ENCODE measurements around the gene KRT2.

Gene KRT2

DNA sequence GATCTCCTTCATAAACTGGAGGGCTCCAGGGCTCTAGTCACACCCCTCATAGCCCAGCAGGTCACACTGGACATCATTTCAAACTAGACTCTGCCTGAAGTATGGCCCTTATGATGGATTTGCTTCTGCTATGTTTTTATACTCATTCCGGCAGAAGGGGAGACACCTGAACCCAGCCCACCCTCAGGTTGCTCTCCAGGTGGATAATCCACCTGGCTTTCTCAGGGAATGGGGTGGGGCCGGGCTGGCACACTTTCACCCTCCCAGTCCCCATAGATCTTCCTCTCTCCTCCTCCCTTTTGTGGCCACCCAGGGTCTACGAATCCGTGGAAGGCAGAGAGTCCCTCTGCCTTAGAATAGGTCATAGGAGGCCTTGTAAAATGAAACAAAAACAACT, 23.9 kb downstream of the KRT2 start:
- no peaks in the 10 kb centered on the region for H3K36me3 ChIP-seq (ENCODE audit: control insufficient read depth in 5 of 5, insufficient read depth in 5 of 5, low read length in 5 of 5)
- H3K4me3 ChIP-seq (ENCODE audit: low read depth in 1 of 5, low read length in 5 of 5): no peak overlapping the region
- no peak overlapping the region for H3K27ac ChIP-seq (ENCODE audit: low read depth, low read length)
- no peaks in the 10 kb centered on the region for H3K4me1 ChIP-seq (ENCODE audit: control insufficient read depth in 5 of 5, insufficient read depth in 5 of 5, low read length in 5 of 5)
- peaks cover 3 to 22% (median 14%) of the 10 kb centered on the region in 5 donors for H3K27me3 ChIP-seq (ENCODE audit: control insufficient read depth in 5 of 5, insufficient read depth in 4 of 5, low read length in 5 of 5)
- H3K9me3 ChIP-seq (ENCODE audit: control insufficient read depth in 5 of 5, low read length in 5 of 5): no peaks in the 10 kb centered on the region
- H3K9ac ChIP-seq (ENCODE audit: low read length in 5 of 5): no peak overlapping the region

DNA sequence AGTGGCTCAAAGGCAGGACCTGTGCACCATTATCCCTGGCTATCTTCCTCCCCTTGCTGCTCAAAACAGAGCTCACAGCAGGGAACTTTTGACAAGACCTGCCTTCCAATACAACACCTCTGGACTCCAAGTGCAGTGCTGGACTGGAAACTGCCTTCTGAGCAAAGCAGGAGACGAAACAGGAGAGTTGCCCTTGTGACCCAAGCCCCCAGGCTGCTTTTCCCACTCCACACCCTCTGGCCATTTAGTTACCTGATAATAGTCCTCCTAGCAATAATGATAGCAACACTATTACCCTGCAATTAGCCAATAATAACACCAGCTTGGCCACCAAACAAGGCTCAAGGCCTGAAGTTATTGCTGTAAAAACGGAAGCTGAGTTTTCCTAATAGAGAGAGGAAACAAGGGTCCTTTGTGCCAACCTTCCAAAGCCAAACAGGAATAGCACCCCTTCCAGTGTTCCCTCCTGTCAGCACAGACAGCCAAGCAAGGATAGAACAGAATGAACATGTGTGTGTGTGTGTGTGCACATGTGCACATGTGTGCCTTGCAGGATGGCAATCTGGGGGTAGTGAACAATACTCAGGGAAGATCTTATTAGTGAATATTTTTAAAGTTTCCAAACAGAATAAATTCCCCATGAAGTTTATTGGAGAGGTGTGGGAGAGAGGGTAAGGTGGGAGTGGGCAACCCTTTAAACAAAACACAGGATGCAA, 24.5 kb downstream of the KRT2 start:
- Histone ChIP-seq H3K27me3 (ENCODE audit: control insufficient read depth in 5 of 5, insufficient read depth in 4 of 5, low read length in 5 of 5) (peaks cover 2 to 22% (median 14%) of the 10 kb centered on the region in 5 donors), H3K36me3 (ENCODE audit: control insufficient read depth in 5 of 5, insufficient read depth in 5 of 5, low read length in 5 of 5) (no peaks in the 10 kb centered on the region), H3K9me3 (ENCODE audit: control insufficient read depth in 5 of 5, low read length in 5 of 5) (no peaks in the 10 kb centered on the region), H3K4me3 (ENCODE audit: low read depth in 1 of 5, low read length in 5 of 5) (no peak overlapping the region), H3K27ac (ENCODE audit: low read depth, low read length) (no peak overlapping the region), H3K9ac (ENCODE audit: low read length in 5 of 5) (no peak overlapping the region), H3K4me1 (ENCODE audit: control insufficient read depth in 5 of 5, insufficient read depth in 5 of 5, low read length in 5 of 5) (no peaks in the 10 kb centered on the region)

DNA sequence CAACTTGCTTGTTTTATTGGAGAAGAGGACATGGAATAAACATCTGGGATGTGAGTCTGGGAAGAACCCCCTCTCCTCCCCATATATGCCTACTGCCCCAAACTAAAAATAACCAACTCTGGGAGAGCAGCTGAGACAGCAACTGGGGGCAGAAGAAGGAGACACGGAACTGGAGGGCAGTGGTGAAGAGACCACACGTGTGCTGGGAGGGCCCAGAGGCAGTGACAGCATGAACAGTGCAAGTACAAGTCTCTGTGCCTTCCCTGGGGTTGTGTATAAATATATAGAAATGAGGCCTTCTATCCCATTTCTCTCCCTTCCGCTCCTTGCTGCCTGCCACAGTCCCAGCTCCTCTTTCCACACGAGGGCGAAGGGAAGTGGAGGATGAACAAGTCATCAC, 29.7 kb downstream of the KRT2 start:
- H3K27me3 ChIP-seq (ENCODE audit: control insufficient read depth in 5 of 5, insufficient read depth in 4 of 5, low read length in 5 of 5): peaks cover 0 to 8% (median 2%) of the 10 kb centered on the region in 5 donors
- no peak overlapping the region for H3K27ac ChIP-seq (ENCODE audit: low read depth, low read length)
- H3K4me1 ChIP-seq (ENCODE audit: control insufficient read depth in 5 of 5, insufficient read depth in 5 of 5, low read length in 5 of 5): no peaks in the 10 kb centered on the region

DNA sequence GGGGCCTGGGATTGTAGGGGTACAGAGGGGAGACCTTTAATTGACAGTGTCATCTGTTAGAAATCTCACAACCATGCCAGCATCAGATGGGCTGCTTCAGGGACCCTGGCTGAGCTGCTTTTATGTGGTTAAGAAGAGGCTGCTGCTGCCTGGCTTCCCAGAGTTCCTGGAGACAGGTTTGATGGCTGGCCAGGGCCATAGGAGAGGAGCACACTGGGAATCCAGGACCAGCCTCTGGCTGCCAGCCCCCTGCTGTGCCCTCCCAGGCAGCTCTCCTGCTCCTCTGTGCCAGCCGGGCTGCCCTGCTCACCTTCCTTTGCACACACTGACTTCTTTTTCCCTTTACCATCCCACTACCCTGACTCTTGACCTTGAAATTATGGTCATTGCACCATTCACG, 33.1 kb downstream of the KRT2 start:
- no peak overlapping the region for H3K4me3 ChIP-seq (ENCODE audit: low read depth in 1 of 5, low read length in 5 of 5)
- H3K36me3 ChIP-seq (ENCODE audit: control insufficient read depth in 5 of 5, insufficient read depth in 5 of 5, low read length in 5 of 5): no peaks in the 10 kb centered on the region
- peaks cover under 1 to 14% (median 7%) of the 10 kb centered on the region in 5 donors for H3K27me3 ChIP-seq (ENCODE audit: control insufficient read depth in 5 of 5, insufficient read depth in 4 of 5, low read length in 5 of 5)
- H3K9me3 ChIP-seq (ENCODE audit: control insufficient read depth in 5 of 5, low read length in 5 of 5): no peaks in the 10 kb centered on the region
- H3K9ac ChIP-seq (ENCODE audit: low read length in 5 of 5): no peak overlapping the region
- H3K4me1 ChIP-seq (ENCODE audit: control insufficient read depth in 5 of 5, insufficient read depth in 5 of 5, low read length in 5 of 5): peaks cover 0 to 4% (median 0%) of the 10 kb centered on the region in 5 donors
- H3K27ac ChIP-seq (ENCODE audit: low read depth, low read length): no peak overlapping the region

More for the DNA sequence above, 29.7 kb downstream of the KRT2 start:
- Histone ChIP-seq H3K9me3 (ENCODE audit: control insufficient read depth in 5 of 5, low read length in 5 of 5) (no peaks in the 10 kb centered on the region), H3K9ac (ENCODE audit: low read length in 5 of 5) (no peak overlapping the region), H3K4me3 (ENCODE audit: low read depth in 1 of 5, low read length in 5 of 5) (no peak overlapping the region), H3K36me3 (ENCODE audit: control insufficient read depth in 5 of 5, insufficient read depth in 5 of 5, low read length in 5 of 5) (no peaks in the 10 kb centered on the region)

DNA sequence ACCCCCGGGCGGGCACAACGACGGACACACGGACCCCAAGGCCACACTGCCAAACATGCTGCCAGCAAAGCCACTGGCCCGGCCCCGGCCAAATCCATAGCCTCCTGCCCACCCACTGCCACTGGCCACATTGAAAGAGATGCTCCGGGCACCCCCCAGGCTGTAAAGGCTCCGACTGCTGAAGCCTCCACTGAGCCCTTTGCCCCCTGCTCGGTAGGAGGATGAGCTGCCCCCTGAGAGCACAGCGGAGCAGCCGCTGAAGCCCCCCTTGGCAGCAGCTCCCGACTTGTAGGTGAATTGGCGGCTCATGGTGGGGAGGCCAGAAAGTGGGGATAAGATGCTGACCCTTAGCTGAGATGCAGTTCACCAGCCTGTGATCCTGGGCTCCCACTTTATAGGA, 33.8 kb downstream of the KRT2 start, which contains the start of gene KRT73:
TSS of gene KRT73 (minus strand) at position 344 of the 400 bp plus-strand sequence. CDS start at position 309, 35 bp downstream.
- Histone ChIP-seq H3K27me3 (ENCODE audit: control insufficient read depth in 5 of 5, insufficient read depth in 4 of 5, low read length in 5 of 5) (peaks cover 3 to 14% (median 7%) of the 10 kb centered on the region in 5 donors), H3K4me1 (ENCODE audit: control insufficient read depth in 5 of 5, insufficient read depth in 5 of 5, low read length in 5 of 5) (peaks cover 0 to 4% (median 0%) of the 10 kb centered on the region in 5 donors), H3K27ac (ENCODE audit: low read depth, low read length) (no peak within 1 kb of the TSS), H3K9me3 (ENCODE audit: control insufficient read depth in 5 of 5, low read length in 5 of 5) (no peaks in the 10 kb centered on the region), H3K9ac (ENCODE audit: low read length in 5 of 5) (no peak within 1 kb of the TSS), H3K4me3 (ENCODE audit: low read depth in 1 of 5, low read length in 5 of 5) (no peak within 1 kb of the TSS), H3K36me3 (ENCODE audit: control insufficient read depth in 5 of 5, insufficient read depth in 5 of 5, low read length in 5 of 5) (no peaks in the 10 kb centered on the region)

DNA sequence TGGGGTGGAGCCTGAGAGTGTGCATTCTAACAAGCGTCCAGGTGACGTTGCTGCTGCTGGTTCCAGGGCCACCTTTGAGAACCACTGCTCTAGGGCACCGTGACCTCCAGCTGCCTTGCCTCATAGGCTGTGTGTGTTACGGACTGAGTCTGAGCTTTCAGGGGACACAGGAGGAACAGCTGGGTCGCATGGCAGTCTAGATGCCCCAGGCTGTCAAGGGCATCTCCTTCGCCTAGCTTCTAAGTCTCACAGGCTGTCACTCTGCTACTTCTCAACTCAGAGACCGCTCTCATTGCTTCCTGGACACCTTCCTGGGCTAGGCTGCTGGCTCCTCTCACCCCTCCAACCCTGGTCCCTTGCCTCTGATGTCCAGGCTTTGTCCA, 34.6 kb downstream of the KRT2 start:
- Histone ChIP-seq H3K9me3 (ENCODE audit: control insufficient read depth in 5 of 5, low read length in 5 of 5) (no peaks in the 10 kb centered on the region), H3K4me3 (ENCODE audit: low read depth in 1 of 5, low read length in 5 of 5) (no peak overlapping the region), H3K27ac (ENCODE audit: low read depth, low read length) (no peak overlapping the region), H3K9ac (ENCODE audit: low read length in 5 of 5) (no peak overlapping the region), H3K4me1 (ENCODE audit: control insufficient read depth in 5 of 5, insufficient read depth in 5 of 5, low read length in 5 of 5) (peaks cover 0 to 4% (median 0%) of the 10 kb centered on the region in 5 donors), H3K27me3 (ENCODE audit: control insufficient read depth in 5 of 5, insufficient read depth in 4 of 5, low read length in 5 of 5) (peaks cover 3 to 14% (median 7%) of the 10 kb centered on the region in 5 donors), H3K36me3 (ENCODE audit: control insufficient read depth in 5 of 5, insufficient read depth in 5 of 5, low read length in 5 of 5) (no peaks in the 10 kb centered on the region)

DNA sequence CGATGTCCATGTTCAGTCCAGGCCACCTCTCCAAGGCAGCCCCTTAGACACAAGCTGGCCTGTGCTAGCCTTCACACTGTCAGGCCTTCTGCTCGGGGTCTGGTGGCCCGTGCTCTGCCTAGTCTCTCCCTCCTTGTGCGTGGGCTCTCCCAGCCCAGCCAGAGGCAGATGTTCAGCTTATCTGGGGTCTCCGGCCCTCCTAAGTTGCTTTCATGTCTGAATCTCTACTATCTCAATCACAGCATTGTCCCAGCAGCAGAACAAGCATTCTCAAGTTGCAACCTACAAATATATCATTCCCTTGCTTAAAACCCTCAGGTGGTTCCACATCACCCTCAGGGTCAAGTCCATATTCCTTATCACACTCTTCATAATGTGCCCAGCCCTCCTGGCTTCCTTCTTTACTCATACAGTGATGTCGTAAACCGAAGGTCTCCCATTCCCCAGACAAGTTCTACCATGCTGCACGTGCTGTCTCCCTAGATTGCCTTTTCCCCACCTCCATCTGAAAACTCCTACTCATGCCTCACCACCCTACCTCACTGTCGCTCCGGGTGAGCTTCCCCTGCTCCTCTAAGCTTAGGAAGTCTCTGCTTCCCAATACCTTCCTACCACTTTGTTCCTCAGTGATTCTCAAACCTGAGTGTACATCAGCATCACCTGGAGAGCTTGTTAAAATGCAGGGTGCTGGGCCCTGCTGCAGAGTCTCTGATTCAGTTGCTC, 35.2 kb downstream of the KRT2 start:
- H3K4me1 ChIP-seq (ENCODE audit: control insufficient read depth in 5 of 5, insufficient read depth in 5 of 5, low read length in 5 of 5): peaks cover 0 to 4% (median 0%) of the 10 kb centered on the region in 5 donors
- H3K27ac ChIP-seq (ENCODE audit: low read depth, low read length): no peak overlapping the region
- H3K9me3 ChIP-seq (ENCODE audit: control insufficient read depth in 5 of 5, low read length in 5 of 5): no peaks in the 10 kb centered on the region
- no peak overlapping the region for H3K9ac ChIP-seq (ENCODE audit: low read length in 5 of 5)
- H3K27me3 ChIP-seq (ENCODE audit: control insufficient read depth in 5 of 5, insufficient read depth in 4 of 5, low read length in 5 of 5): peaks cover 3 to 14% (median 7%) of the 10 kb centered on the region in 5 donors
- H3K36me3 ChIP-seq (ENCODE audit: control insufficient read depth in 5 of 5, insufficient read depth in 5 of 5, low read length in 5 of 5): no peaks in the 10 kb centered on the region
- H3K4me3 ChIP-seq (ENCODE audit: low read depth in 1 of 5, low read length in 5 of 5): no peak overlapping the region

DNA sequence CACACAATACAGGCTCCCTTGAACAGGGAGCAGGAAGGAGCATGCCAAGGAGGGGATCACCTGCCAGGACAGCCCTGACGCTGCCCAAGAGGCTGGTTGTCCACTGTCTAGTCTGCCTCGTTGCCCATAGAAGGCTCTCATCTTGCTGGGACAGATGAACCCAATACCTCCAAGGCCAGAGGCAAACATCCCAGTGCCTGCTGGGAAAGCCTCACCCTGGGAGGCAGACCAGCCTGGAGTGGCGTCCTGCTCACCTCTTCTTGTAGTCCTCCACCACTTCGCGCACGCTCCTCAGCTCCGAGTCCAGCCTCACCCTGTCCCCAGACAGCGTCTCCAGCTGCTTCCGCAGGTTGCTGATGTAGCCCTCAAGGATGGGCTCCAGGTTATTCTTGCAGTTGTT, 36.1 kb downstream of the KRT2 start:
- H3K27ac ChIP-seq (ENCODE audit: low read depth, low read length): no peak overlapping the region
- no peaks in the 10 kb centered on the region for H3K9me3 ChIP-seq (ENCODE audit: control insufficient read depth in 5 of 5, low read length in 5 of 5)
- no peak overlapping the region for H3K9ac ChIP-seq (ENCODE audit: low read length in 5 of 5)
- peaks cover 4 to 20% (median 12%) of the 10 kb centered on the region in 5 donors for H3K27me3 ChIP-seq (ENCODE audit: control insufficient read depth in 5 of 5, insufficient read depth in 4 of 5, low read length in 5 of 5)
- no peak overlapping the region for H3K4me3 ChIP-seq (ENCODE audit: low read depth in 1 of 5, low read length in 5 of 5)
- peaks cover 0 to 4% (median 0%) of the 10 kb centered on the region in 5 donors for H3K4me1 ChIP-seq (ENCODE audit: control insufficient read depth in 5 of 5, insufficient read depth in 5 of 5, low read length in 5 of 5)
- H3K36me3 ChIP-seq (ENCODE audit: control insufficient read depth in 5 of 5, insufficient read depth in 5 of 5, low read length in 5 of 5): no peaks in the 10 kb centered on the region

DNA sequence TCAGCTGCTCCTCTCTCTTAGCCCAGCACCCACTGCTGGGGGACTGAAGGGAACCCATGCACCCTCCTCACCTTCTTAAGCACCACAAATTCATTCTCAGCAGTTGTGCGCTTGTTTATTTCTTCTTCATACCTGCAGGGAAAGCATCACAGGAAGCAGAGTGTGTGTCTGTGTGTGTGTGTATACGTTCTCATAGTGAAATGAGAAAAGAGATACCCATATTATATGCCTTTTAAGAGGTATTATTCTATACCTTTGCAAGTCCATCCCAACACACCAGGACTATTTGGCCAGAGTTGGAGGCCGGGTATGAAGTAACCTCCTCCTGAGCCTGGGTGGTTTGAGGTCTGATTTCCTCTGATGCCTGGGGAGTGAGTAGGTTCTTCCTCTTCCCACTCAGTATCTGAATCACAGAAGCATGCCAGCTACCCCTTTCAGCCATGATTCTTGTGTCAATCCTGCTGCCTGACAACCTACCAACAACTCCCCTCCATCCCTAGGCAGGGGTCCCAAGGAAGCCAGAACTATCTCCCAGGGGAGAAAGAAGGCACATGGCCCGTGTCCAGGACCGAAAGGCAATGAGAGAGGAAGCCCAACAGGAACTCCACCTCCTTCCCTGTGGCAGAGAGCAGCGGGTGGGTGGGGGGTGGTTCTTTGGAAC, 36.7 kb downstream of the KRT2 start:
- H3K27me3 ChIP-seq (ENCODE audit: control insufficient read depth in 5 of 5, insufficient read depth in 4 of 5, low read length in 5 of 5): peaks cover 4 to 25% (median 16%) of the 10 kb centered on the region in 5 donors
- no peak overlapping the region for H3K27ac ChIP-seq (ENCODE audit: low read depth, low read length)
- H3K9me3 ChIP-seq (ENCODE audit: control insufficient read depth in 5 of 5, low read length in 5 of 5): no peaks in the 10 kb centered on the region
- H3K9ac ChIP-seq (ENCODE audit: low read length in 5 of 5): no peak overlapping the region
- H3K4me3 ChIP-seq (ENCODE audit: low read depth in 1 of 5, low read length in 5 of 5): no peak overlapping the region
- H3K36me3 ChIP-seq (ENCODE audit: control insufficient read depth in 5 of 5, insufficient read depth in 5 of 5, low read length in 5 of 5): no peaks in the 10 kb centered on the region
- H3K4me1 ChIP-seq (ENCODE audit: control insufficient read depth in 5 of 5, insufficient read depth in 5 of 5, low read length in 5 of 5): peaks cover 0 to 4% (median 0%) of the 10 kb centered on the region in 5 donors

Data from subcutaneous abdominal adipose tissue (tissue), 5 donors.